H1 (cell line): ENCODE results near the gene SPOCK1. TPM values are rescaled to one million over a fixed set of nuclear protein-coding genes. Genes with fewer than 3 reads are reported as not detected.

Experiments used
- CHD1 ChIP-seq: IDR thresholded peaks from 2 replicates; pipeline ENCODE4 v1.6.1; 2012; ENCODE audit warnings: low read depth, low read length, improper control_type of control experiment
- HDAC2 ChIP-seq, 2 experiments: fragments of 300-600 bp in 1 of 2; sonication (generic) in 1 of 2; IDR thresholded peaks; 2 replicates each; pipeline ENCODE4 v1.6.1; 2011 to 2012; ENCODE audit warnings: low read depth in 2 of 2, low read length in 2 of 2, mild to moderate bottlenecking in 2 of 2, moderate library complexity in 2 of 2, borderline replicate concordance in 1 of 2, inconsistent platforms in 1 of 2
- KDM4A ChIP-seq: IDR thresholded peaks from one replicate; pipeline ENCODE4 v1.7.1; 2012; ENCODE audit warnings: low read depth, mild to moderate bottlenecking, moderate library complexity, low read length, inconsistent platforms; ENCODE audit not compliant: severe bottlenecking
- TEAD4 ChIP-seq: IDR thresholded peaks from 2 replicates; pipeline ENCODE4 v1.6.1; 2012; ENCODE audit warnings: low read depth, low read length, inconsistent platforms, mixed read lengths
- polyA plus RNA-seq, 7 experiments: library from polyadenylated mRNA; depleted of rRNA in 3 of 7; stranded (reverse) in 5 of 7; unstranded in 2 of 7; fragments of >200 nt in 5 of 7; fragments of 200-250 nt in 2 of 7; gene quantifications; 1 replicate in 5 of 7; 2 replicates in 1 of 7; 4 replicates in 1 of 7; pipeline versions ENCODE4 v1.2.1 to v1.2.3, GENCODE V29; 2011 to 2013; ENCODE audit warnings: missing spikeins in 2 of 7, mixed read lengths in 2 of 7
- total RNA-seq: library from RNA; stranded (reverse); fragmentation: NEBNext Ultra II Directional; extraction: Animal tissue kit (Norgen Biotek cat#: 25700); gene quantifications from 2 replicates; pipeline ENCODE4 v1.2.1, GENCODE V29; 2021

The SPOCK1 gene
- total and polyA plus RNA-seq, 2 of the 8 experiments (the other 6 are each of a cell fraction or from before 2014, with no cell fraction given), result 6.9 to 18.1 TPM

GRCh38 chr5:137368651-137369050 lies 130.5 kb downstream of the SPOCK1 start (continued):
- TF ChIP-seq HDAC2 (IDR thresholded peaks at IDR 0.05; ENCODE audit: borderline replicate concordance in 1 of 2, low read depth in 2 of 2, low read length in 2 of 2), result no peak
- no peak for TF ChIP-seq KDM4A
- no peak for TF ChIP-seq TEAD4
- no peak for TF ChIP-seq CHD1
